IMR-90 (cell line): ENCODE measurements around the gene NKD1. TPM values are rescaled to one million over a fixed set of nuclear protein-coding genes. Genes with fewer than 3 reads are reported as not detected.

Experiments
- ATAC-seq: fragments of 200-7000 bp; cut with Tn5 transposase; 2 replicates; pipeline ENCODE4 v1.9.1; 2020; ENCODE audit warnings: low read depth, mild to moderate bottlenecking, moderate library complexity
- BruUV-seq: library from RNA; stranded (reverse); fragments of 400-500 nt; replicated peaks from 2 replicates; lab custom pipeline; 2021; lab: Mats Ljungman, UMichigan
- CTCF ChIA-PET: fragments of 300-600 bp; formaldehyde crosslinking; extraction: SDS; loops from one replicate; lab custom pipeline; 2021; ENCODE audit warnings: antibody characterized with exemption; lab: Yijun Ruan, JAX
- POLR2A ChIA-PET: fragments of 300-600 bp; sonication (Branson Sonifier 250); formaldehyde crosslinking; loops from one replicate; lab custom pipeline; 2022; ENCODE audit warnings: antibody characterized with exemption; ENCODE audit not compliant: unreplicated experiment; lab: Charles Lee
- DNase-seq: peaks from one replicate; pipeline ENCODE4 v3.0.0; 2013
- H2AFZ ChIP-seq: replicated peaks from 2 replicates; pipeline ENCODE3; 2013; ENCODE audit warnings: low read length, mild to moderate bottlenecking; ENCODE audit not compliant: poor library complexity
- H2AK5ac ChIP-seq: 2 replicates; pipeline ENCODE4 v1.6.1; 2013; ENCODE audit warnings: low read depth, low read length, inconsistent platforms
- H2AK9ac ChIP-seq: replicated peaks from 2 replicates; pipeline ENCODE3; 2013; ENCODE audit warnings: mild to moderate bottlenecking, low read depth, low read length, moderate library complexity; ENCODE audit not compliant: poor library complexity
- H2BK120ac ChIP-seq: 2 replicates; pipeline ENCODE4 v1.6.1; 2013; ENCODE audit warnings: low read depth, low read length, inconsistent platforms
- H2BK15ac ChIP-seq: 3 replicates; pipeline ENCODE4 v1.6.1; 2013; ENCODE audit warnings: low read depth, low read length, inconsistent platforms
- H2BK20ac ChIP-seq: 2 replicates; pipeline ENCODE4 v1.6.1; 2013; ENCODE audit warnings: low read depth, mild to moderate bottlenecking, inconsistent platforms, low read length, moderate library complexity
- H2BK5ac ChIP-seq: 2 replicates; pipeline ENCODE4 v1.6.1; 2013; ENCODE audit warnings: mild to moderate bottlenecking, low read depth, low read length, inconsistent platforms; ENCODE audit not compliant: poor library complexity, severe bottlenecking
- H3K14ac ChIP-seq: replicated peaks from 2 replicates; pipeline ENCODE4 v1.6.1; 2013; ENCODE audit warnings: low read depth, low read length, inconsistent platforms
- H3K18ac ChIP-seq: 2 replicates; pipeline ENCODE4 v1.6.1; 2013; ENCODE audit warnings: low read depth, low read length, control low read depth
- H3K23ac ChIP-seq: 2 replicates; pipeline ENCODE4 v1.6.1; 2013; ENCODE audit warnings: low read depth, low read length, inconsistent platforms
- H3K27ac ChIP-seq: 2 replicates; pipeline ENCODE4 v1.5.1; 2013; ENCODE audit warnings: mild to moderate bottlenecking, control low read depth, low read length; ENCODE audit not compliant: insufficient read depth
- H3K27me3 ChIP-seq: 2 replicates; pipeline ENCODE4 v1.6.1; 2013; ENCODE audit warnings: low read length; ENCODE audit not compliant: control insufficient read depth, insufficient read depth
- H3K36me3 ChIP-seq: 2 replicates; pipeline ENCODE4 v1.6.1; 2013; ENCODE audit warnings: low read length, mixed read lengths; ENCODE audit not compliant: control insufficient read depth, insufficient read depth
- H3K4ac ChIP-seq: 2 replicates; pipeline ENCODE4 v1.6.1; 2013; ENCODE audit warnings: low read depth, low read length, inconsistent platforms
- H3K4me1 ChIP-seq: 2 replicates; pipeline ENCODE4 v1.6.1; 2013; ENCODE audit warnings: low read length, mixed read lengths; ENCODE audit not compliant: control insufficient read depth, insufficient read depth
- H3K4me2 ChIP-seq: 2 replicates; pipeline ENCODE4 v1.6.1; 2013; ENCODE audit warnings: low read depth, mild to moderate bottlenecking, control low read depth, low read length, moderate library complexity
- H3K4me3 ChIP-seq: 2 replicates; pipeline ENCODE4 v1.5.1; 2013; ENCODE audit warnings: low read depth, mild to moderate bottlenecking, control low read depth, low read length, moderate library complexity; ENCODE audit not compliant: insufficient read depth
- H3K56ac ChIP-seq: 2 replicates; pipeline ENCODE4 v1.6.1; 2013; ENCODE audit warnings: low read length, inconsistent platforms; ENCODE audit not compliant: insufficient read depth; ENCODE audit errors: extremely low read depth
- H3K79me1 ChIP-seq, 2 experiments: 2 replicates each; pipeline ENCODE4 v1.6.1; 2013; ENCODE audit warnings: low read length in 2 of 2, inconsistent platforms in 1 of 2, low read depth in 1 of 2
- H3K9ac ChIP-seq: 2 replicates; pipeline ENCODE4 v1.6.1; 2013; ENCODE audit warnings: low read depth, low read length, control low read depth
- H3K9me1 ChIP-seq: 2 replicates; pipeline ENCODE4 v1.6.1; 2013; ENCODE audit warnings: low read length, inconsistent platforms; ENCODE audit not compliant: insufficient read depth
- H3K9me3 ChIP-seq: 2 replicates; pipeline ENCODE4 v1.6.1; 2013; ENCODE audit warnings: low read length; ENCODE audit not compliant: control insufficient read depth, insufficient read depth
- H4K20me1 ChIP-seq: 2 replicates; pipeline ENCODE4 v1.6.1; 2013; ENCODE audit warnings: low read length, inconsistent platforms; ENCODE audit not compliant: insufficient read depth
- H4K5ac ChIP-seq: 2 replicates; pipeline ENCODE4 v1.6.1; 2013; ENCODE audit warnings: mild to moderate bottlenecking, low read depth, low read length, control low read depth
- H4K8ac ChIP-seq, 2 experiments: 2 replicates each; pipeline ENCODE4 v1.6.1; 2013; ENCODE audit warnings: low read depth in 2 of 2, low read length in 2 of 2, control low read depth in 1 of 2, inconsistent platforms in 1 of 2
- H4K91ac ChIP-seq: 2 replicates; pipeline ENCODE4 v1.6.1; 2013; ENCODE audit warnings: low read depth, low read length, inconsistent platforms; ENCODE audit not compliant: insufficient read depth
- FOS ChIP-seq: fragments of 150-350 bp; IDR thresholded peaks from 2 replicates; pipeline ENCODE4 v1.6.1; 2016; ENCODE audit warnings: low read depth, low read length
- MAFK ChIP-seq: IDR thresholded peaks from 2 replicates; pipeline ENCODE4 v1.6.1; 2012; ENCODE audit warnings: low read depth, low read length, improper control_type of control experiment
- MAZ ChIP-seq: IDR thresholded peaks from 2 replicates; pipeline ENCODE4 v1.6.1; 2012; ENCODE audit warnings: low read depth, mild to moderate bottlenecking, low read length, improper control_type of control experiment, moderate library complexity, borderline replicate concordance
- MXI1 ChIP-seq: IDR thresholded peaks from 2 replicates; pipeline ENCODE4 v1.6.1; 2012; ENCODE audit warnings: low read depth, mild to moderate bottlenecking, low read length, moderate library complexity, borderline replicate concordance
- NFE2L2 ChIP-seq: fragments of 150-350 bp; IDR thresholded peaks from 2 replicates; pipeline ENCODE4 v1.6.1; 2016; ENCODE audit warnings: low read depth, mild to moderate bottlenecking, low read length
- RAD21 ChIP-seq: IDR thresholded peaks from 2 replicates; pipeline ENCODE4 v1.6.1; 2012; ENCODE audit warnings: low read length, improper control_type of control experiment
- RCOR1 ChIP-seq: IDR thresholded peaks from 2 replicates; pipeline ENCODE4 v1.6.1; 2012; ENCODE audit warnings: mild to moderate bottlenecking, low read length, improper control_type of control experiment; ENCODE audit not compliant: insufficient replicate concordance
- RFX5 ChIP-seq: IDR thresholded peaks from 2 replicates; pipeline ENCODE4 v1.8.0; 2012; ENCODE audit warnings: low read depth, mild to moderate bottlenecking, low read length, moderate library complexity
- SMC3 ChIP-seq: fragments of 150-350 bp; IDR thresholded peaks from 2 replicates; pipeline ENCODE4 v1.6.1; 2016; ENCODE audit warnings: low read depth, mild to moderate bottlenecking, antibody characterized with exemption, low read length, moderate library complexity
- USF2 ChIP-seq: fragments of 150-350 bp; IDR thresholded peaks from 2 replicates; pipeline ENCODE4 v1.6.1; 2017; ENCODE audit warnings: mild to moderate bottlenecking, antibody characterized with exemption, low read length, low read depth
- WGBS, 2 experiments: methylation state at CpG; one replicate each; pipeline versions ENCODE4 v1.1.5 to v1.1.7; 2013; ENCODE audit warnings: missing lambda C conversion rate in 2 of 2; ENCODE audit not compliant: insufficient read length in 1 of 2; ENCODE audit errors: extremely low coverage in 2 of 2; 5-methylcytosine and 5-hydroxymethylcytosine counted together
- dilution Hi-C: fragments of 300-500 bp; cut with HindIII; formaldehyde crosslinking; loops from one replicate; pipeline ENCODE4 v1.14.3; 2018; ENCODE audit warnings: low sequenced_read_pairs; ENCODE audit not compliant: unreplicated experiment
- in situ Hi-C: fragments of 300-500 bp; cut with MboI; formaldehyde crosslinking; loops from 3 replicates; pipeline ENCODE4 v1.14.3; 2019; ENCODE audit warnings: low sequenced_read_pairs, inconsistent platforms, mixed read lengths
- intact Hi-C: fragments of 100-400 bp; cut with micrococcal nuclease; formaldehyde crosslinking; loops from 2 replicates; pipeline ENCODE4 v1.10.0; 2022
- polyA plus RNA-seq, 3 experiments: library from polyadenylated mRNA; depleted of rRNA; stranded (reverse); fragments of >200 nt; gene quantifications; 2 replicates each; pipeline ENCODE4 v1.2.3, GENCODE V29; 2012; ENCODE audit warnings: low replicate concordance in 1 of 3
- total RNA-seq: library from RNA; depleted of rRNA; stranded (reverse); fragments of >200 nt; gene quantifications from 2 replicates; pipeline ENCODE4 v1.2.3, GENCODE V29; 2012
- TF ChIP-seq, protein P1 (sequence below): fragments of 150-350 bp; IDR thresholded peaks from 2 replicates; pipeline ENCODE4 v1.6.1; 2016; ENCODE audit warnings: low read depth, mild to moderate bottlenecking, low read length, moderate library complexity, borderline replicate concordance

Gene NKD1
- total and polyA plus RNA-seq, 2 of the 4 experiments (the other 2 are of a cell fraction), result not detected

DNA sequence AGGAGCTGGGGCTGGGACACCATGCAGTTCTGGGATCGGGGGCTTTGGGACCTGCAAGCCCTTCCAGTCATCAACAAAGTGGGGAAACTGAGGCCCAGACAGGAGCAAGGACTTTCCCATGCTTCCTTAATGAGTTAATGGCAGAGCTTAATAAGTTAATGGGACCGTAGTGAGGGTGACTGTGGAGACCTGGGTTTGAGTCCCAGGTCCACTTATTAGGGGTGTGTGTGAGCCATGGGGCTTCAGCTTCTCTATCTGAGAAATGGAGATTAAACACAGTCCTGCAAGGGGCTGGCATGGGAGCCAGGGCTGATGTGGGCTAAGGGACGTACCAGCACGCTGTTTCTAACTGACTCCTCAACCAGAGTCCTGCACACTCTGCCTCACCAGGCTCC is 41.7 kb upstream of the NKD1 start:
- no peak overlapping the region for H3K4me2 ChIP-seq
- no peak overlapping the region for H3K18ac ChIP-seq
- no peak overlapping the region for H2BK5ac ChIP-seq
- H2BK20ac ChIP-seq, result no peak overlapping the region
- no peak overlapping the region for H3K14ac ChIP-seq
- intact Hi-C loops, result no loop called here
- no peak overlapping the region for H3K4ac ChIP-seq
- no peak for TF ChIP-seq MAZ
- TF ChIP-seq USF2, result no peak
- TF ChIP-seq RFX5, result no peak
- TF ChIP-seq NFE2L2, result no peak
- no peak for TF ChIP-seq MXI1
- TF ChIP-seq SMC3, result no peak
- no peak for TF ChIP-seq FOS
- TF ChIP-seq, protein P1, sequence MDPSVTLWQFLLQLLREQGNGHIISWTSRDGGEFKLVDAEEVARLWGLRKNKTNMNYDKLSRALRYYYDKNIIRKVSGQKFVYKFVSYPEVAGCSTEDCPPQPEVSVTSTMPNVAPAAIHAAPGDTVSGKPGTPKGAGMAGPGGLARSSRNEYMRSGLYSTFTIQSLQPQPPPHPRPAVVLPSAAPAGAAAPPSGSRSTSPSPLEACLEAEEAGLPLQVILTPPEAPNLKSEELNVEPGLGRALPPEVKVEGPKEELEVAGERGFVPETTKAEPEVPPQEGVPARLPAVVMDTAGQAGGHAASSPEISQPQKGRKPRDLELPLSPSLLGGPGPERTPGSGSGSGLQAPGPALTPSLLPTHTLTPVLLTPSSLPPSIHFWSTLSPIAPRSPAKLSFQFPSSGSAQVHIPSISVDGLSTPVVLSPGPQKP, result no peak
- TF ChIP-seq RAD21, result no peak
- no peak for TF ChIP-seq RCOR1
- no peak for TF ChIP-seq MAFK
- H3K4me3 ChIP-seq, result no peak overlapping the region
- no peak overlapping the region for H2AFZ ChIP-seq
- no peak overlapping the region for H2BK120ac ChIP-seq
- WGBS, 2 experiments, result no CpG with 5 or more reads among the region's 4 CpGs
- no peak overlapping the region for H2AK9ac ChIP-seq
- no peak overlapping the region for H4K5ac ChIP-seq
- dilution Hi-C loops, result no loop called here
- no peak overlapping the region for H4K91ac ChIP-seq
- H3K79me1 ChIP-seq, result no peaks in the 10 kb centered on the region
- no peak overlapping the region for H3K23ac ChIP-seq
- no peak overlapping the region for H3K27ac ChIP-seq
- no peak overlapping the region for H3K56ac ChIP-seq
- H2AK5ac ChIP-seq, result no peak overlapping the region
- DNase-seq (no peak), ATAC-seq (no peak)
- H3K9ac ChIP-seq, result no peak overlapping the region
- no peak overlapping the region for H4K8ac ChIP-seq
- no peaks in the 10 kb centered on the region for H3K4me1 ChIP-seq
- no peaks in the 10 kb centered on the region for H3K9me3 ChIP-seq
- peaks cover 2% of the 10 kb centered on the region; the same call in 1 of the 2 replicates for H3K27me3 ChIP-seq
- H3K9me1 ChIP-seq, result no peaks in the 10 kb centered on the region
- POLR2A ChIA-PET, result no interaction called here
- no peaks in the 10 kb centered on the region for H4K20me1 ChIP-seq
- CTCF ChIA-PET, result no interaction called here
- in situ Hi-C loops, result no loop called here
- H3K36me3 ChIP-seq, result no peaks in the 10 kb centered on the region
- no TSS peak for BruUV-seq
- no peak overlapping the region for H2BK15ac ChIP-seq
